GM19467 (cell line): ENCODE data around the gene TOX2.

ENCODE experiments used
- ATAC-seq: cut with Tn5 transposase; IDR thresholded peaks from one replicate; pipeline ENCODE4 v1.9.1; 2021; ENCODE audit warnings: mild to moderate bottlenecking, moderate library complexity; ENCODE audit not compliant: unreplicated experiment

TOX2 gene

GRCh38 chr20:43938932-43939761 lies 24.5 kb downstream of the TOX2 start:
- no peak for ATAC-seq

DNA sequence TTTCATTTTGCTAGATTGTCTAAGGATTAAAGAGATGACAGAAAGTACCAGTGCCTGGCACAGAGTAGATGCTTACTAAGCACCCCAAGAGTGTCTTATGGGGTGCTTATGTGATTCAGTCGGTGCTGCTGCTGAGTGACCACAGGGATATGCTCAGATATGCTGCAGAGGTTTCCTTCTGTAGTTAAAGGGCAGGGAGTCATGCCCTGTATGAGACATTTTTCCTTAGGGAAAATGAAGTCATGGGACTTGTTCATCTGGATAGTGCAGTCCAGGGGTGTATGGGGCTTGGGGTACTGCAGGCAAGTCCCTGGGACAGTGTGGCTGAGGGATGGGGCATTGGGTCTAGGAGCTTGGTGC lies 25.1 kb downstream of the TOX2 start:
- ATAC-seq, result no peak

- ATAC-seq, result no peak
These were observed 26.0 kb downstream of the TOX2 start for GRCh38 chr20:43940518-43941225.

GRCh38 chr20:43941476-43942200 lies 27.0 kb downstream of the TOX2 start:
- ATAC-seq, result peak; percentile 28

- peak; percentile 10 for ATAC-seq
These were observed 27.5 kb downstream of the TOX2 start for GRCh38 chr20:43942201-43942590.

DNA sequence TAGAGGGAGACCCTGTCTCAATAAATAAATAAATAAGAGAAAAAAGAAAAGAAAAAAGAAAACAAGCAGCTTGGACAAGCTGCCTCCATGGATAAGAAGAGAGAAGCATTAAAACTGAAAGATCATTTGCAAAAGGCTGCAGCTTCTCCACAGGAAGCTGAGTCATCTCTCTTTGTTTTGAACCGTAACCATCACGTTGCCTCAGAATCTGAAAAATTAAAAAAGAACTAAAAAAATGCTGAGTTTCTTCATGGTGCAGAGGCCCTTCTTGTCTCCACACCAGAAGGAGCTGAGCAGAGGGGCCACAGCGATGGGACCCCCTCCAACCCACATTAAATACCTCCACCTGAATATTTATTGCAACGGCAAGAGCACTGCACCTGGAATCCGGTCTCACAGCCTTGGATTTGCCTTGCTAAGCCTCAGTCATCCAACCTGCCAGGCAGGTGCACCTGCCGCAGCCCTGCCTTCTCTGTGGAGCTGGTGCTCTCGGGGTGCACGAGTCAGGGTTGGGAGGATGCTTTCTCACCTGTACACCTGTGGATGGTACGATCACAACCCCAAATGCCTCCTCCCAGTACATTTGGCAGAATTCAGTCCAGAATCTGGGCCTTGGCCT lies 28.1 kb downstream of the TOX2 start:
- ATAC-seq, result peak; percentile 50

DNA sequence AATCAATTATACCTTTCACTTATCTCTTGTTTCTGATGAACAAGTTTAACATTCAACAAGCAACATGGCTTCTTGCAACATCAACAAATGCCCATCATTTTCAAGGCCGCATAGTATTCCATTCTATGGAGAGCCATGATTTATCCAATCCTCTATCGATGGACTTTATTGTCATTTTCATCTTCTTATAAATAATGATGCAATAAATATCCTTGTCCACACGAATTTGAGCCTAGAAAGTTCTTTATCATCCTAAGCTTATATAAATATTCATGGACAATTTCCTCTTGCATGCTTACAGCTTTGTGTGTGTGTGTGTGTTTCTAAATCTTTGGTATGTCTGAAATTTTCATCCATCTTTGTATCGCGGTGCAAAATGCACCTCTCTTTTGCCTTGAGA lies 29.1 kb downstream of the TOX2 start:
- no peak for ATAC-seq

- no peak for ATAC-seq
These were observed 30.1 kb downstream of the TOX2 start for GRCh38 chr20:43944653-43945235.

GRCh38 chr20:43945391-43946205 lies 30.9 kb downstream of the TOX2 start:
- ATAC-seq, result no peak

DNA sequence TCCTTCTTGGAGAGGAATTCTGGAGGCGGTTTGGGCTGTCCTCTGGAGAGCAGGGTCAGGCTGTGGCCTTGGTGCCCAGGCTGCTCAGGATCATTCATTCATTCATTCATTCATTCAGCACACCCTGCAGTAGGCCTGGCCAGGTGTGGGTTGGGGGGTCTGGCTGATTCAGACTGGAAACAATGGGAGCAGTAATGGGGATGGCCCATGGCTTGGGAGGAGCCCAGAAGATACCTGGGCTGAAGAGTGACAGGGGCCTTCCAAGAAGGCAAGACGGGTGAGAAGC lies 31.5 kb downstream of the TOX2 start:
- no peak for ATAC-seq

DNA sequence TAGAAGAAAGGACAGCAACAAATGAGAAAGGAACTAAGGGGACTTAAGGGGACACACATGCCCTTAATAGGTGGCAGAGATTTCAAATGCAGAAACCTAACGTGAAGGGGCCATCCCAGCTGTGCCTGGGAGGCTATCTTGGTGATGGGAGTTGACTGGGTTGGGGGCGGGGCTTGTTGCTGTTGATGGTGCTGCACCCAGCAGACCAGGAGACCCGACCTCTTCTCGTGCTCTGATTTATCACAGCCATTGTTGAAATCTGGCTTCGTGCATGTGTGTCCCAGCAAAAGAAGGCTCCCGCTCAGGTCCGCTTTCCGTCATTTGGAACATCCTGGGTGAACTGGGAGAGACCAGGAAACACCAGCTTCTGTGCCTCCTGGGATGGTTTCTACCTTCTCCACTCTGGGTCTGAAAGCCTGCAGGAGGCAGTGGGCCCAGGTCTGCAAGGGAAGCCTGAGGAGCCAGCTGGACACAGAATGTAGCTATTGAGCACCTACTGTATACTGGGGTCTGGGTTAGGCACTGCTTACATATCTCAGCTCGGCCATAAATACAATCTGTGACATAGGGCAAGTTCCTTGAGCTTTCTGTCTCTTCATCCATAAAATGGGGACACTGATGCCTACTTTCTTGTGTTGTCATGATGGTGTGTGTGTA lies 32.1 kb downstream of the TOX2 start:
- no peak for ATAC-seq

- no peak for ATAC-seq
These were observed 32.7 kb downstream of the TOX2 start for GRCh38 chr20:43947316-43947710.

DNA sequence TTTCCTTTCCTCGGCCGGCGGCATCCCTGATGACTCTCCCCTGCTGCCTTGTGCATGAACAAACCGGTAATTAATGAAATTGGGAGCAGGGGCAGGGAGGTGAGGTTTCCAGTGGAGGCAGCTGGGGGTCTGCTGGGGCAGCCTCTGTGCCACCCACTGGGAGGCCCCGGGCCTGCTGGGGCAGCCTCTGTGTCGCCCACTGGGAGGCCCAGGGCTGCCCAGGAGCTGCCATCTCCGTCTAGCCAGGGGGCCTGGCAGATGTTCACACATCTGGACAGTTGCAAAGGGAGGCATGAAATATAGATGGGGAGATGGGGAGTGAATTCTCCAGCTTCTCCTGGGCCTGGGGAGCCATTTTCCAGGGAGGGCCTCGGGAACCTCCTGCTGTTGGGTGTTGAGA lies 33.8 kb downstream of the TOX2 start:
- ATAC-seq, result no peak

- no peak for ATAC-seq
These were observed 34.6 kb downstream of the TOX2 start for GRCh38 chr20:43949248-43949647.

GRCh38 chr20:43949741-43950618 lies 35.3 kb downstream of the TOX2 start:
- ATAC-seq, result peak; percentile 76

DNA sequence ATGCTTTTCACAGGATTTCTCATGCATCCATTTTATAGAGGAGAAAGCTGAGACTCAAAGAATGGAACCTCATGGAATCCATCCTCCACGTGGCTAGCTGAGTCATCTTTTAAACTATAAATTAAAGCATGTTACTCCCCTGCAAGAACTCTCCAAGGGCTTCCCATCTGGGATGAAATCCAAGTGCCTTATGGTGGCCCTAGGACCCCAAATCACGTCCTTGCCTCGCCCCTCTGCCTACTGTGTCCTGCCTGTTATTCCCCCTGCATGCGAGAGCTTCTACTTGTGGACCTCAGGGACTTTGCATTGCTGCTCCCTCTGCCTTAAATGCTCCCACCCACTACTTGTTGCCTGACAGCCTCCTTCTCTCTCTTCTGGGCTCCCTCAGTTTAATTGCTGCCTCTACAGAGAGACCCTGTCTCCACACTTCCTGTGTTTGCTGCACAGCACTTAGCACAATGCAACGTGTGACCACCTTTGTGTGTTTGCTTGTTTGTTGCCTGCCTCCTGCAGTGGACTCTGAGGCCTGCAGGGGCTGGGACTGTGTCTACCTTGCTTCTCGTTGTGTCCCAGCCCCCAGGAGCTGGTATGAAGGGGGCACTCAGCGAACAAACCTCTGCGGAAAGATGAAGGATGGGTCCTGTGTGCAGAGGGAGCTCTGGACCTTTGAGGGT lies 39.4 kb downstream of the TOX2 start:
- no peak for ATAC-seq

GRCh38 chr20:43954704-43955061 lies 40.0 kb downstream of the TOX2 start:
- ATAC-seq, result no peak

DNA sequence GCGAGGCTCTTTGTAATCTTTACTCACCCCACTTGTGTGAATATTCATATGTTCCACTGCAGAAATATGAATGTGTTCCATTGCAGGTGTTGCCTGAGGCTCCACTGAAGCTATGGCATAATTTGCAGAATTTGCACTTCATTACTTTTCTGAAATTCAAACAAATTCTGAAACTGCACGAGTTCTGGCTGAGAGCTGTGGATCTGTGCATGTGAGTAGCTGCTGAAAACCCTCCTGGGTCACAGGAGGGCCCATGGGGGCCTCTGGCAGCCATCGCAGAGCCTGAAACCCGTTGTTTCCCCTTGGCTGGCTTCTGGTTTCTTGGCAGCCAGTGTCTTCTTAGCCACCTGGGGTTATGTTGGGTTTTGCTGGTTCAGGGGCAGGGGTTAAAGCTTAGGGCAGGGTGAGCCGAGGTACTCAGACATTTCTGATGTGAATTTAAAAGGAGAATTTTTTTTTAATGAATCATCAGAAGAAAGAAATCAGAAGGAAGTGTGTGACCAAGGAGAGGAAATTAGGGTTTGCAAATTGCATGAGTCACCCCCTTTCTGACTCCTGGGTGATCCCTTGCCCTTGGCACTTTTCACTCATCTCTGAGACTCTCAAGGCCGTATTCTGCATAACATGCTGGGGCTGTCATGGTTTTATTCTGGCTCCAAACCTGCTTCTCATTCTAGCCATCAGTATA lies 40.6 kb downstream of the TOX2 start:
- peak; percentile 60 for ATAC-seq
